Fibroblast of skin of right biceps (primary cell): ENCODE results near the gene PSMD8.

Experiments
- DNase-seq: peaks from one replicate; pipeline ENCODE4 v3.0.0-alpha.2; 2013

Gene PSMD8

DNA sequence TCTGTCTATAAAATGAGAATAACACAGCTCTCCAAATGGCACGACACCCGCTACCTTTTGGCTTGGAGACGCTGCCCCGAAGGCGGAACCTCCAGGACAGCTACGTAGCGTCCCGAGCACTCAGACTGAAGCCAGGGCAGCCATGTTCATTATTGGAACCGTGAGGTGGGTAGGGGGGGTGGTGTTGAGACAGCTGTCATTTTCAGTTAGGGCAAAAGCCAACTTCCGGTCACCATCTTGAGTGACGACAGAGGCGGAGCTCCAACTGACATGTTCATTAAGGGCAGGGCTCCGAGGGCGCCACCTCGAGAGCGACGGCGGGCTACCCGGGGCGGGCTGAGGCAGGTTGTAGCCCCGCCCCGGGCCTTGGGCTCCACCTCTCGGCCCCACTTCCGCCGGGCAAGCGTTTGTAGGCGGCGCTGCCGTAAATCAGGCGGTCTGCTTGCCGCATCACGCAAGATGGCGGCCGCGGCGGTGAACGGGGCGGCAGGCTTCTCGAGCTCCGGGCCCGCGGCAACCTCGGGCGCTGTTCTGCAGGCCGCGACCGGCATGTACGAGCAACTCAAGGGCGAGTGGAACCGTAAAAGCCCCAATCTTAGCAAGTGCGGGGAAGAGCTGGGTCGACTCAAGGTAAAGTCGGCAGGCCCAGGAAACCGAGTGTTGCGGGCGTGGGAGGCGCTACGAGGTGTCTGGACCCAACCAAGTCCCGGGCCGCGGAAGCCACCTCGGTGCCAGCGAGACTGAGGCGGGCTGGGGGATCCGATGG is at the start of gene PSMD8:
Gene PSMD8 (plus strand): TSS at position 240 of the 766 bp plus-strand sequence. CDS start 31 bp downstream, at position 271.
- DNase-seq = peak; percentile 98

DNA sequence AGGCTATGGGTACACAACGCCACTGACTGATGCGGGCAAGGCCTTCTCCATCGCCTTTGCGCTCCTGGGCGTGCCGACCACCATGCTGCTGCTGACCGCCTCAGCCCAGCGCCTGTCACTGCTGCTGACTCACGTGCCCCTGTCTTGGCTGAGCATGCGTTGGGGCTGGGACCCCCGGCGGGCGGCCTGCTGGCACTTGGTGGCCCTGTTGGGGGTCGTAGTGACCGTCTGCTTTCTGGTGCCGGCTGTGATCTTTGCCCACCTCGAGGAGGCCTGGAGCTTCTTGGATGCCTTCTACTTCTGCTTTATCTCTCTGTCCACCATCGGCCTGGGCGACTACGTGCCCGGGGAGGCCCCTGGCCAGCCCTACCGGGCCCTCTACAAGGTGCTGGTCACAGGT is 47.8 kb upstream of the PSMD8 start:
- no peak for DNase-seq

DNA sequence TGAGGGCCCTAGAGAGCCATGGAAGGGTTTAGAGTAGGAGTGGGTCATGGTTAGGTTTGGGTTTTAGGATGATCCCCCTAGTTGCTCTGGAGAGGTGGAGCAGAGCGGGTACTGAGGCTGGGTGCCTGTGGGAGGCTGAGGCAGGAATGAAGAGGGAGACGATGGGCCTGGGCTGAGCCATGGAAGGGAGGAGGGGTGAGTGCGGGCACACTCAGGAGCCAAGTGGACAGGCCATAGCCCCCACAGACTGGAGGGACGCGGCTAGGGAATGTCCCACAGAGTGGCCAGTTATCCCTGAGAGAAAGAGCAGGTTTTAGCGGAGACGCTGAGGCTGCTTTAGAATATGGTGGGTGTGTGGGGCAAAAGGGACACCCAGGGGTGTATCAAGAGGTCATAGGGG is 44.7 kb upstream of the PSMD8 start:
- no peak for DNase-seq

DNA sequence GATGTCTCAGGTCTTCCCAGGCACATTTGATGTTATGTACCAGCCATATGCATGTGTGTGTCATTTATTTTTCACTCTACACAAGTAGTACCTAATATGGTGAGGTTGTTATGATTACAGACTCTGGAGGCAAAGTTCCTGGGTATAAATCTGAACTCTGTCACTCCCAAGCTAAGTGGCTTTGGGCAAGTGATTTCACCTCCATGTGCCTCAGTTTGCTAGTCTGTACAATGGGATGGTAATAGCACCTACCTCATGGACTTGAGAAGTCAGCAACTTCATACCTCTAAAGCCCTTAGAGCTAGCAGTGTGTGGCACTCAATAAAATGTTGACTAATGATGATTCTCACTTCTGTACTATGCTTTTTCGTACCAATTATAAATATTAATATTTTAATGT is 42.6 kb upstream of the PSMD8 start:
- DNase-seq = no peak

DNA sequence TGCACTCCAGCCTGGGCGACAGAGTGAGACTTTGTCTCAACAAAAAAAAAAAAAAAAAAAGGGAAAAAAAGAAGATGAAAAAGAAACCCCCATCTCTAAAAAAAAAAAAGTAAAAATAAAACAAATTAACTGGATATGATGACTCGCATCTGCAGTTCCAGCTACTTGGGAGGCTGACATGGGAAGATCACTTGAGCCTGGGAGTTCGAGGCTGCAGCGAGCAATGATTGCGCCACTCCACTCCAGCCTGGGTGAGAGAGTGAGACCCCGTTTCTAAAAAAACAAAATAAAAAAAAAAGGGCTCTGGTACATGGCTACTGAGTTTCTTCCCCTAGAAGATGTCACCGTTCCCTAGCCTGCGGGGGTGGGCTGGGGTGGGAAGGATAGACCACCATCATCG is 41.1 kb upstream of the PSMD8 start:
- peak; percentile 6 for DNase-seq

DNA sequence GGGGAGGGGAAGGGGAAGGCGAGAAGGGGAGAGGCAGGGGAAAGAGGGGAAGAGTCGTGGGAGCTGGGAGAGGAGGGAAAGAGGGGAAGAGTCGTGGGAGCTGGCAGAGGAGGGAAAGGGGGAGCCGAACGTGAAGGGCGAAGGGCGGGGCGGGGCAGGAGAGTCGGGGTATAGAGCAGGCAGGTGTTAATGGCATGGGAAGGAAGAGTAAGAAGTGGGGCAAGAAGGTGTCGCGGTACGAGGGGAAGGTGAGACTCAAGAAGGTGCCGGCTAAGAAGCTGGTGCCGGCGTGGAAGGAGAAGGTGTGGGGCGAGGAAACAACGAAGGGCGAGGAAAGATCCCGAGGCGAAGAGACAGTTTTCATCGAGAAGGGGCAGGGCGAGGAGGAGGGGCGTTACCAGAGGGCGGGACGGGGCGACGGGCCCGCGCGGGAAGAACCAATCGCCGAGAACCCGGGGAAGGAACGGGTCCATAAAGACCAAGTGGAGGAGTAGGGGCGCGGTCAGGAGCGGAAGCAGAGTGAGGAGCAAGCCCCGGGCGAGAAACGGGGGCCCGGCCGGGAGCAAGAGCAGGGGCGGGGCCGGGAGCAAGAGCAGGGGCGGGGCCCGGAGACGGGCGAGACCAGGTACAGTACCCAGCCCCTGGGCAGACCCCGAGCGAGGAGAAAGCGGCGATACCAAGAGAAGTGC is 38.3 kb upstream of the PSMD8 start:
- DNase-seq = peak; percentile 94

DNA sequence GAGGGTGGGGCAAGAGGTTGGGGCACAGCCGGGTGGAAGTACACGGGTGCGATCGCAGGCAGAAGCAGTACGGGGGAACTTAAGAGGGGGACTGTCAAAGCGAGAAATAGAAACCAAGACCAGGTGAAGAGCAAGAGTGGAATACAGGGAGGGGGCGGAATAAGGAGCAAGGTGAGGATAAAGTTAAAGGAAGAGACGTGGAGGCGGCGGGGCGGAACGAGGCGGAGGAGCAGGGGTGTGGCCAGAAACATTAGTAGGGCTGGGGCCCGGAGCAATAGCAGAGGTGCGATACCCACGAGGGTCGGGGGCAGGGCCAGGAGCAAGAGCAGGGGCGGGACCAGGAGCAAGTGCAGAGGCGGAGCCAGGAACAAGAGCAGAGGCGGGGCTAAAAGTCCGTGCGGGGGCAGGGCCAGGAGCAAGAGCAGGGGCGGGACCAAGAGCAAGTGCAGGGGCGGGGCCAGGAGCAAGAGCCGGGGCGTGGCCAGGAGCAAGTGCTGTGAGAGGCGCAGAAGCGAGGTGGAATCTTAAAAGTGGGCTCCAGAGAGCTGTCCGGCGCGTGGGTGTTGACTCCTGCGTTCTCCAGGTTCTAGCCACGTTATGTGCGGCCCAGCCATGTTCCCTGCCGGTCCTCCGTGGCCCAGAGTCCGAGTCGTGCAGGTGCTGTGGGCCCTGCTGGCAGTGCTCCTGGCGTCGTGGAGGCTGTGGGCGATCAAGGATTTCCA is 37.6 kb upstream of the PSMD8 start:
- DNase-seq = peak; percentile 81

DNA sequence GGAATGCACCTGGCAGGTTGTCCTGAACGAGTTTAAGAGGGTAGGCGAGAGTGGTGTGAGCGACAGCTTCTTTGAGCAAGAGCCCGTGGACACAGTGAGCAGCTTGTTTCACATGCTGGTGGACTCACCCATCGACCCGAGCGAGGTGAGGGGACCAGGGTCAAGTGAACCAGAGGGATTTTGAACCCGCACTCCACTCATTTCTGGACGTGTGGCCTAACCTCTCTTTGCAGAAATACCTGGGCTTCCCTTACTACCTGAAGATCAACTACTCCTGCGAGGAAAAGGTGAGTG is 37.1 kb upstream of the PSMD8 start:
- no peak for DNase-seq

DNA sequence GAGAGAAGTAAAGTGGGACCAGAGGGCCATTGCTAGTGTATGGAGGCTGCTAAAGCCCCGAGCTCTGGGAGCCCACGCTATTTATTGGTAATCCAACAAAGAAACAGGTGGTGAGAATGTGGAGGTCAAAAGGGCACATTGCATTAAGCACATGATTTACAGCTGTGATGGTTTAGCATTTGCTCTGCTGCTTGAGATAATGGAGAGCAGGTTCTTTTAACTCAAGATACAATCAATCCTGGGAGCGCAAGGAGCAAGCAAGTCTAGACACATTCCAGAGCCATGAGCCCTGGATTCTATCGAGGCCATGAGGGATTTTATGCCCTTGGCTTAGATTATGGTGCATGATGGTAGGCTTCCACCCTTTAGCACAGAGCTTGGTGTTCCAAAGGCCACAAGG is 35.4 kb upstream of the PSMD8 start:
- peak; percentile 29 for DNase-seq

DNA sequence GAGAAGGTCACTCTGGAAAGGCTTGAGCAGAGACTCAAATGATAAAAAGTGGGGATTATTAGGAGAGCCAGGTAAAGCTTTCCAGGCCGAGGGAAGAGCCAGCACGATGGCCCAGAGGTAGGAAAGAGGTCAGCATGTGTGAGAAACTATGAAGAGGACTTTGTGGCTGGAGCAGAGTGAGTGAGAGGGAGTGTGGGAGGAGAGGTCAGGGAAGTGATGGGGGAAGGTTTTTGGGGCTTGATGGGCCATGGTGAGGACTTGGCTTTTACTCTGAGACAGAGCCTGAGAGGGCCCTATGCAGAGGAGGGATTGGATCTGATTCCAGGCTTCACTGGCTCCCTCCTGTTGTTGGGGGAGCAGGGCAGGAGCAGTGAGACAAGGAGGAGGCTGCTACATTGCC is 33.4 kb upstream of the PSMD8 start:
- DNase-seq = no peak

DNA sequence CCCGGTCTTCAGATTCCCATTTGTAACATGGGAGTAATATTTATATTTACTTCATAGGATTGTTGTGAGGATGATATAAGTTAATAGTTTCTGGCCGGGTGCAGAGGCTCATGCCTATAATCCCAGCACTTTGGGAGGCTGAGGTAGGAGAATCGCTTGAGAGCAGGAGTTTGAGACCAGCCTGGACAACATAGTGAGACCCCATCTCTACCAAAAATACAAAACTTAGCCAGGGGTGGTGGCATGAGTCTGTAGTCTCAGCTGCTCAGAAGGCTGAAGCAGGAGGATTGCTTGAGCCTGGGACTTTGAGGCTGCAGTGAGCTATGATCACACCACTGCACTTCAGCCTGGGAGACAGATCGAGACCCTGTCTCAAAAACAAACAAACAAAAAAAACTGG is 27.5 kb upstream of the PSMD8 start:
- DNase-seq = no peak

DNA sequence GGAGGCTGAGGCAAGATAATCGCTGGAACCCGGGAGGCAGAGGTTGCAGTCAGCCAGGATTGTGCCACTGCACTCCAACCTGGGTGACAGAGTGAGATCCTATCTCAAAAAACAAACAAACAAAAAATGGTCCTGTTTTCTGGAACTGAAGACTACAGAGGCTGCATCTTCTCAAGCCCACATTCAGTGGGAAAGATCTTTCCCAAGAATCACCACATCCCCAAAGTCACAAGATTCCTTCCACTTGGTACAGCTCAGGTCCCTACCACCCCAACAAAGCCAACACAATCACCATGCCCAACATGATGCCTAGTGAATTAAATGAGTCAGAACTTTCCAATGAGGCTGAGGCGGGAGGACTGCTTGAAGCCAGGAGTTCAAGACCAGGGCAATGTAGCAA is 23.5 kb upstream of the PSMD8 start:
- DNase-seq = no peak

DNA sequence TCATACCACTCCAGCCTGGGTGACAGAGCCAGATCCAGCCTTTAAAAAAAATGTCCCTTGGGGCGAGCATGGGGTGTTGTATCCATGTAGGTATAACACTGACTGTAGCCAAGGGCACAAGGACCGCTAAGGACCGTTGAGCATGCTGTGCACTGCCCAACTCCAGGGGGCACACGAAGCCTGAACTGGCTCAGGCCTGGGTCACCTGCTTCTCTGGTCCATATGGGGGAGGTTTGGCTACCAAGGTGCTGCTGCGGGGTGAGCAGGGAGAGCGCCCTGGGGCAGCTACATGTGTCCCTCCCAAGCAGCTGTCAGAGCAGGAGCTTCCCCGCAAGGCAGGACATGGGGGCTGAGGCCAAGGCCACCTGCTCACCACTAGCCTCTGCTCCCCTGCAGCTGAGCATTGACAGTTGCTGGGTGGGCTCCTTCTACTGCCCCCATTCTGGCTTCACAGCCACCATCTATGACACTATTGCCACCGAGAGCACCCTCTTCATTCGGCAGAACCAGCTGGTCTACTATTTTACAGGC is 22.4 kb upstream of the PSMD8 start:
- DNase-seq = no peak

DNA sequence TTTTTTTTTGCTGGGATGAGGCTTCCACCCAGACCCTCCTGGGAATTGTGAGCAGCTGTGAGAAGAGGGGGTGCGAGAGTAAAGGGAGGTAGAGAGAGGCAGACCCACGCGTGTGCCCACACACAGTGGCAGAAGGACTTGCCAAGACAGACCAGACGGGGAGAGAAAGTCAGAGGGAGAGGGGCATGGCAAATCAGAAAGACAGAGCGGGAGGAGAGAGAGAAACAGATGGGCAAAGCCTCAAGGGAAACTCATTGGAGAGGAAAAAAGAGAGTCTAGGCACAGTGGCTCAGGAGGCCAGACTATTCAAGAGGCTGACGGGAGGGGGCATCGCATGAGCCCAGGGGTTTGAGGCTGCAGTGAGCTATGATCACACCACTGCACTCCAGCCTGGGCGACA is 21.8 kb upstream of the PSMD8 start:
- DNase-seq = no peak

DNA sequence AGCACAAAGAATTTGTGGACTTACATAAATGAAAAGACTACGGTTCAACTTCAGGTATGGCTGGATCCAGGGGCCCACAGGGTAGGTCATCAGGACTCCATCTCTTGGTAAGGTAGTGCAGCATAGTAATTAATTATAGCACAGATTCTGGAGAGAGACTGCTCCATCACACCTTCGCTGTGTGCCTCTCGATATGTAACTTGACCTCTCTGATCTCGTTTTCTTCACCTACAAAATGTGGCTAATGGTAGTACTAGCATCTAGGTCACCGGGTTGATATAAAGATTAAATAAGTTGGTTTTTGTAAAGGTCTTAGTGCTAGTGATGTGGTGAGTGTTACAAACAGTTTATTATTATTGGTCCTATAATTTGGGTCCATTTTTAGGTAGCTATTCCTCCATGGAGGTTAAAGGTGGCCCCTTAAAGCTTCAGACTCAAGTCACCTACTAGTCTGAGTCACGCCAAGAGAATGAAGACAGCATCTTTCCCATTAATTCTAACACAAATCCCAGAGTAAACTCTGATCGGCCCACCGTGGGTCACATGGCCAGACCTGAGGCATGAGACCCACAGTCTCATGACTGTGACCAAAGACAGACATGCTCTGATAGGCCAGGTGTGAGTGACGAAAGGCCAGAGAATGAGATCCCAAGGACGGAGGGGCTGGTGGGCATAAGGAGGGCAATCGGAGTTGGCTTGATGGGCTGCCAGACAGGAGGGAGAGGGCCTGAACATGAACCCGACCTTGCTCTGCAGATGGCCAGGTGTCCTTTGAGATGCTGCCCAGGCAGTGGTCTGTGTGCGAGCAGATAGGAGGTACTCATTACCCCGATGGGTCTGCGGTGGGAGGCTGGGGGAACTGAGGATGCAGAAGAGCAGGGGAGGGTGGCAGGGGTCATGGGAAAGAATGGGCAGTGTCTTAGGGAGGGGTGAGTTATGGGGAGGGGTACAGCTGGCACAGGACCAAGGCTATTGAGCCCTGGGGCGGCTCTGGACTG is 18.3 kb upstream of the PSMD8 start:
- no peak for DNase-seq

DNA sequence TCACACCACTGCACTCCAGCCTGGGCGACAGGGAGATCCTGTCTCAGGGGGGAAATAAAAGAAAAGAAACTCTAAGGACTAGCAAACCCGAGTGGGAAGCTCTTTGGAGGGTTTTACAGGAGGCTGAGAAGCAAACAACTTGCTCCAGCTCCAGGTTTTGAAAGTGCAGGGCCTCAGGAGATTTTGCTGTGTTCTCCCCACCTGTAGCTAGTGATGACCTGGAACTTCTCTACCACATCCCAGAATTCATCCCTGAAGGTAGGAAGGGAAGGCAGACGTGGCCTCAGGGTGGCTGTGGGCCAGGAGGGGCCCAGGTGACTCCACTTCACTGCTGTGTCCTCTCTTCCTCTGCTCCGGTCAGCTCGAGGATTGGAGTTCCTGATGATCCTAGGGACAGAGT is 16.3 kb upstream of the PSMD8 start:
- no peak for DNase-seq

DNA sequence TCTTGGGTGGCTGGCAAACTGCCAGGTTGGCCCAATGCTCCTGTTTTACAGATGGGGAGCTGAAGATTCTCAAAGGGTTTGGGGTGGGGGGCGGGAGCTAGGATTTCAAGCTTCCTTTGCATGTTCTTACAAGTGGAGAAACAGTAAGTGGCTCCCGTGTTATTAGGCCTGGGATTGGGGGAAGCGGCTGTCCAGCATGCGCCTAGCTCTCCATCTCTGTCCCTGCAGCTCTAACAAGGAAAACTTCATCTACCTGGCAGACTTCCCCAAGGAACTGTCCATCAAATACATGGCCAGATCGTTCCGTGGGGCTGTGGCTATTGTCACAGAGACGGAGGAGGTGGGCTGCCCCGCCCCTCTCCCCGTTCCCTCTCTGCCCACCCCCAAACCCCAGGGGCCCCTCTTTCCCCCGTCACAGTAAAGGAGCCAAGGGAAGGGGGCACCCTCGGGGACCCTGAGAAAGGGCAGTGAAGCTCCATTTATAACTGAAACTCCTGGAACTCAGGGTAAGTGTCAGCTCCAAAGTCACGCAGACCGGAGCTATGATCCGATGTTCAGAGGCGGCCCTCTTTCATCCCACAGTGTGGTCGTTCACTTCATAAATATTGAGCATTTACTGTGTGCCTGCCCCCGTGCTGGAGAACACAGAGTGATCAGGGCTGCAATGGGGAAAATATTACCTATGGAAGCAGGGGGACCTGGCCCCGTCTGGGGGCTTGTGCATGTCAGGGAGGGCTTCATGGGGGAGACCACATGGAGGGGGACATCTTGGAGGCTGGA is 14.9 kb upstream of the PSMD8 start:
- DNase-seq = no peak

DNA sequence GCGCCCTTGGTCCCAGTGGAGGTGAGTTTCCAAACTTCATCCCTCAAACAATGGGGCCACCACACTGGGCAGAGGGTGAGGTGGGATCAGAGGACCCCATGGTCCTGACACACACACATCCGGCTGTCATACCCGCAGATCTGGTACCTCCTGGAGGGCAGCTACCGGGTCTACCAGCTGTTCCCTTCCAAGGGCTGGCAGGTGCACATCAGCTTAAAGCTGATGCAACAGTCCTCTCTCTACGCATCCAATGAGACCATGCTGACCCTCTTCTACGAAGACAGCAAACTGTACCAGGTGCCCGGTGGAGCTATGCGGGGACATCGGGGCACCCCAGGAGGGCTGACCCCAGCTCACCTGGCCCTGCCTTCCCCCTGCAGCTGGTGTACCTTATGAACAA is 14.0 kb upstream of the PSMD8 start:
- no peak for DNase-seq

DNA sequence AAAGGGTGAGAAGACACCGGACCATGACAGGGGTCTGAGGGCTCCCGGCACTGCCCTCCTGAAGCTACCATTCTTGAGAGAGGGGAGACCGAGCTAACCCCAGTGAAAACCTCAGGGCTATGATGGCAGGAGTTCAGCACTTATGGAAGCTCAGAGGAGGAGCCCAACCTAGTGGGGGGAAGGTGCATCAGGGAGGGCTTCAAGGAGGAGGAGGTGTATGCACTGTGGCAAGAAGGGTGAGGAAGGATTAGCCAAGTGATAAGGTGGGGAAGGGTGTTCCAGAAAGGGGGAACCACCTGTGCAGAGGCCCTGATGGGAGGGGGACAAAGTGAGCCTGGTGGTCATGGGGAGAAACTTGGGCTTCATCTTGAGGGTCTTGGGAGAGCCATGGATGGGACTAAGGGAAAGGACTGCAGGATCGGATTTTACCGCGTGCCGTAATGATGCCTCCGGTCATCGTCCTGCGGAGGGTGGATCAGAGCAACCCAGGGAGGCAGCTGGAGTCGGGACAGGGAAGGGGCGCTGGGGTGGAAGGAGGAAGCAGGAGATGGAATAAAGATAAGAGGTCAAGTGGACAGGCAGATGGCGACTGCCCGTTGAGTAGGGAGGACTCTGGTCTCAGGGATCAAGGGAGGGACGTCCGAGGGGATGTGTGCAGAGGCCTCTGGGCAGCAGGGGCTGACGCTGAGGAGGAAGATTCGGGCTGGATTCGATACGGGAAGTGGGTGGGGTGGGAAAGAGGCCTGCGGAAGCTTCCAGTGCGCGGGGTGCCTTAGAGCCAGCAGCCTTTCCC is 13.3 kb upstream of the PSMD8 start:
- no peak for DNase-seq

DNA sequence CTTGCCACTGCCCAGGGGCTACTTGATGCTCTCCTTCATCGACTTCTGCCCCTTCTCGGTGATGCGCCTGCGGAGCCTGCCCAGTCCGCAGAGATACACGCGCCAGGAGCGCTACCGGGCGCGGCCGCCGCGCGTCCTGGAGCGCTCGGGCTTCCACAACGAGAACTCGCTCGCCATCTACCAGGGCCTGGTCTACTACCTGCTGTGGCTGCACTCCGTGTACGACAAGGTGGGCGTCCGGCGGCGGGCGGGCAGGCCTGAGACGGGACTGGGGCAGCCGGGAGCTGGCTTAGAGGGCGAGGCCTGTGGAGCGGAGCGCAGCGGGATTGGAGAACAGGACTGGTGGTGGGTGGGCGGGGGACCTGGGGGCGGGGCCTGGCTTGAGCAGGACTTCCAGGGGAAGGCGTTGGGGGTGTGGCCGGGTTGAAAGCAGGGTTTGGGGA is 12.7 kb upstream of the PSMD8 start:
- peak; percentile 65 for DNase-seq
